GM21515 (cell line): ENCODE measurements around the gene FHIP1A.
A peak's percentile ranks its signal among the peaks of the same experiment; 100 is the strongest.
"Not testable (repeated sequence)": the region's sequence is repeated elsewhere in the genome, so short reads cannot be mapped to it uniquely, and the experiment has no call there.

Source experiments
- ATAC-seq: cut with Tn5 transposase; IDR thresholded peaks from one replicate; pipeline ENCODE4 v1.9.1; 2021; ENCODE audit not compliant: unreplicated experiment

Gene FHIP1A

GRCh38 chr4:151408630-151409469 is at the start of gene FHIP1A:
Gene FHIP1A, plus strand, starts transcription at chr4:151409176. Its CDS starts 157,084 bp downstream, at chr4:151566260.
- peak; percentile 84 for ATAC-seq

- ATAC-seq = no peak
Measured at GRCh38 chr4:151359576-151359975, 49.4 kb upstream of the FHIP1A start.

- no peak for ATAC-seq
Measured at GRCh38 chr4:151361126-151361525, 47.9 kb upstream of the FHIP1A start.

DNA sequence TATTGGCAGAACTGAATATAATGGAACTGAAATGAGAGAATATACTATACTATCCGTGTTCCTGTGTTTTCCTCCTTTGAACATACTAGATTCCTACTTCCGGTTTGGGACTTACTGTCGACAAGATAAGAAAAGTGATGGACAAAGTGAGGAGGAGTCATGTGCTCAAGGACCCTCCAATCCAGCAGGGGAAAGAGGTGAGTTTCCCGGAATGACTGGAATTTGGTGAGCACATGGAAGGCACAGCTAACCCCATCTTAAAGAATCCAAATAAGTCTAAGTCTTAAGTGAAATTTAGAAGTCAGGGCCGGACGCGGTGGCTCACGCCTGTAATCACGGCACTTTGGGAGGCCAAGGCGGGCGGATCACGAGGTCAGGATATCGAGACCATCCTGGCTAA is 47.0 kb upstream of the FHIP1A start:
- no peak for ATAC-seq

GRCh38 chr4:151362404-151363164 is 46.4 kb upstream of the FHIP1A start:
- ATAC-seq = peak; percentile 98

DNA sequence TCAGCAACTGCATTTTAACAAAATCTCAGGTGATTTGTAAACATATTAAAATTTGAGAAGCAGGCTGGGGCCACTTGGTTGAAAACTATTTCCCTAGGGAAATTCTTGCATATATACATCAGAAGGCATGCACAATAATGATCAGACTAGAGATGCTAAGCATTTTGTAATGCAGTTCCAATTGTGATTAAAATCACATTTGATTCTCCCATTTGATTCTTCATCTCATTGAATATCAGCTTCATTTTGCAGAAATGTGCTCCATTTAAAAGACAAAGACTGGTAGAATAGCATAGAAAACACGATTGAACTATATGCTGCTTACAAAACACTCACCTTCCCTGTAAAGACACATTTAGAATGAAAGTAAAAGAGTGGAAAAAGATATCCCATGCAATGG is 32.4 kb upstream of the FHIP1A start:
- ATAC-seq = no peak

GRCh38 chr4:151389311-151389710 is 19.7 kb upstream of the FHIP1A start:
- ATAC-seq = no peak

GRCh38 chr4:151389799-151390198 is 19.2 kb upstream of the FHIP1A start:
- not testable (repeated sequence) for ATAC-seq

GRCh38 chr4:151395873-151396272 is 13.1 kb upstream of the FHIP1A start:
- no peak for ATAC-seq

DNA sequence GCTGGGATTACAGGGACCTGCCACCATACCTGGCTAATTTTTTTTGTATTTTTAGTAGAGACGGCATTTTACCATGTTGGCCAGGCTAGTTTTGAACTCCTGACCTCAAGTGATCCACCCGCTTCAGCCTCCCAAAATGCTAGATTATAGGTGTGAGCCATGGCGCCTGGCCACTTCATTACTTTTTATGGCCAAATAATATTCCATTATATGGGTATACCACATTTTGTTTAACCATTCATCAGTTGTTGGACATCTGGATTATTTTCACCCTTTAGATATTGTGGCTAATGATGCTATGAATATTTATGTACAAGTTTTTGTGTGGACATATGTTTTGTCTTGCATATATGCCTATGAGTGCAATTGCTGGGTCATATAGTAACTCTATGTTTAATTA is 8.6 kb upstream of the FHIP1A start:
- ATAC-seq = no peak

DNA sequence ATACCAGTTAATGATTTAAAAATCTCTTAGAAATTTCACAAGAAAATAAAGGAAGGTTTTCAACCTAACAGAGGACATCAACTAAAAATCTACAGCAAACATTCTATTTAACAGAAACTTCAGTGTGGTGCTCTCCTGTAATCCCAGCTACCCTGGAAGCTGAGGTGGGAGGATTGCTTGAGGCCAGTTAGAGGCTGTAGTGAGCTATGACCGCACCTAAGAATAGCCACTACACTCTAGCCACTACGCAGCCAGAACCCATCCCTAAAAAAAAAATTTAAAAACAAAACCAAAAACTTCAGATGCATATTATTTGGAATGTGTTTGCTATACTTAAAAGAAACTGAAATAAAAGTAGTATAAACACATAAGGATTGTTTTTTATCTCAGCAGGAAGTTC is 7.2 kb upstream of the FHIP1A start:
- ATAC-seq = no peak

- no peak for ATAC-seq
Measured at GRCh38 chr4:151402145-151402865, 6.7 kb upstream of the FHIP1A start.

- no peak for ATAC-seq
Measured at GRCh38 chr4:151403656-151404055, 5.3 kb upstream of the FHIP1A start.

DNA sequence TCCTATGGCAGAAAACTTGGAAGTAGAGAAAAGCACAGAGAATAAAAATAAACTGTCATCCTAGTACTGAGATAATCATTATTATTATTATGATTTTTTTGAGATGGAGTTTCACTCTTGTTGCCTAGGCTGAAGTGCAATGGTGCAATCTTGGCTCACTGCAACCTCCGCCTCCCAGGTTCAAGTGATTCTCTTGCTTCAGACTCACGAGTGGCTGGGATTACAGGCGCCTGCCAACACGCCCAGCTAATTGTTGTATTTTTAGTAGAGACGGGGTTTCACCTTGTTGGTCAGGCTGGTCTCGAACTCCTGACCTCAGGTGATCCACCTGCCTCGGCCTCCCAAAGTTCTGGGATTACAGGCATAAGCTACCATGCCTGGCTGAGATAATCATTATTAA is 4.2 kb upstream of the FHIP1A start:
- ATAC-seq = not testable (repeated sequence)

GRCh38 chr4:151407018-151407417 is 2.0 kb upstream of the FHIP1A start:
- no peak for ATAC-seq

GRCh38 chr4:151407466-151408379 is 1.3 kb upstream of the FHIP1A start:
- peak; percentile 82 for ATAC-seq

DNA sequence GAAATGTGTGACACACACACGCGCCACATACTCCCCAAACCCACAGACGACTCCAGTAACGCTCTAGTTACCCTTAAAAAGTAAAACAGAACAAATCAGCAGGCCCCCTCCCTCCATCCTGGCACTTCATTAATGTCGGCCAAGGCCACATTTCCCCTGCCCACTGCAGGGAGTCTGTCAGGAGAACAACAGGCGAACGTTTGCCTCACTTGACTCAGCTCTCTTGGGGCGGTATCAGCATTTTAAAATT is 671 bp upstream of the FHIP1A start:
- no peak for ATAC-seq

GRCh38 chr4:151409470-151410313 is 716 bp downstream of the FHIP1A start:
- no peak for ATAC-seq

- ATAC-seq = no peak
Measured at GRCh38 chr4:151415978-151416377, 7.0 kb downstream of the FHIP1A start.

- ATAC-seq = no peak
Measured at GRCh38 chr4:151417164-151417571, 8.2 kb downstream of the FHIP1A start.
